Immature natural killer cell (primary cell): ENCODE data around the gene FAM124A. TPM values are rescaled to one million over a fixed set of nuclear protein-coding genes. Genes with fewer than 3 reads are reported as not detected.

Experiments used
- polyA plus RNA-seq, 3 donors: library from polyadenylated mRNA; unstranded; fragments of 300-500 nt; fragmentation: Illumina TruSeq; gene quantifications; one replicate each; pipeline ENCODE4 v1.2.3, GENCODE V29; 2021

FAM124A gene
- polyA plus RNA-seq, 3 donors from 2014 or later = 0.03 TPM; not detected in 2

Other genes with a start within 250 kb of the FAM124A start
- gene C13orf42, start 111.1 kb upstream of the FAM124A start, polyA plus RNA-seq = not detected
- gene SERPINE3, start 117.3 kb downstream of the FAM124A start, polyA plus RNA-seq = not detected
- 10 to 100 TPM; 16.3 to 35.9 (median 21.4) TPM for gene INTS6, start 230.6 kb downstream of the FAM124A start, polyA plus RNA-seq